Peyer's patch (tissue), 4 donors: ENCODE results near the gene C1orf35. TPM values are rescaled to one million over a fixed set of nuclear protein-coding genes. Genes with fewer than 3 reads are reported as not detected.

Experiments
- DNase-seq, 3 donors: peaks; one replicate each; pipeline ENCODE4 v3.0.0-alpha.2; 2017 to 2019
- H3K27ac ChIP-seq, 4 donors: fragments of 200-600 bp; sonication (generic); one replicate each; pipeline ENCODE4 v1.5.1; 2016 to 2019
- H3K27me3 ChIP-seq, 2 donors: fragments of 200-600 bp; sonication (generic); one replicate each; pipeline ENCODE4 v1.5.1; 2019
- H3K36me3 ChIP-seq, 3 donors: fragments of 200-600 bp; sonication (generic); one replicate each; pipeline ENCODE4 v1.5.1; 2016 to 2019
- H3K4me1 ChIP-seq, 4 donors: fragments of 200-600 bp; sonication (generic); one replicate each; pipeline ENCODE4 v1.5.1; 2016 to 2019
- H3K4me3 ChIP-seq, 4 donors: fragments of 200-600 bp; sonication (generic); 1 replicate in 3 of 4; 2 replicates in 1 of 4; pipeline ENCODE4 v1.5.1; 2016 to 2019; ENCODE audit warnings: mild to moderate bottlenecking in 1 of 4
- H3K9me3 ChIP-seq, 4 donors: fragments of 200-600 bp; sonication (generic); one replicate each; pipeline ENCODE4 v1.5.1; 2016 to 2019; ENCODE audit warnings: mild to moderate bottlenecking in 1 of 4
- POLR2A ChIP-seq, 2 donors: fragments of 450-650 bp; IDR thresholded peaks; one replicate each; pipeline ENCODE4 v1.5.1; 2017; ENCODE audit warnings: antibody characterized with exemption in 2 of 2, mild to moderate bottlenecking in 2 of 2, moderate library complexity in 2 of 2
- total RNA-seq, 4 donors: library from RNA; depleted of rRNA; stranded (reverse); fragments of >200 nt; gene quantifications; one replicate each; pipeline ENCODE4 v1.1.0, GENCODE V29; 2016
- TF ChIP-seq, protein P1 (sequence below), 6 experiments: fragments of 450-650 bp in 4 of 6; fragments of 200-600 bp in 2 of 6; sonication (generic) in 1 of 6; IDR thresholded peaks; one replicate each; pipeline ENCODE4 v1.5.1; 2017 to 2019; ENCODE audit warnings: antibody characterized with exemption in 6 of 6, mild to moderate bottlenecking in 3 of 6, moderate library complexity in 1 of 6

C1orf35 gene
- total RNA-seq, 4 donors from 2014 or later: 6.0 to 19.8 (median 16.2) TPM

DNA sequence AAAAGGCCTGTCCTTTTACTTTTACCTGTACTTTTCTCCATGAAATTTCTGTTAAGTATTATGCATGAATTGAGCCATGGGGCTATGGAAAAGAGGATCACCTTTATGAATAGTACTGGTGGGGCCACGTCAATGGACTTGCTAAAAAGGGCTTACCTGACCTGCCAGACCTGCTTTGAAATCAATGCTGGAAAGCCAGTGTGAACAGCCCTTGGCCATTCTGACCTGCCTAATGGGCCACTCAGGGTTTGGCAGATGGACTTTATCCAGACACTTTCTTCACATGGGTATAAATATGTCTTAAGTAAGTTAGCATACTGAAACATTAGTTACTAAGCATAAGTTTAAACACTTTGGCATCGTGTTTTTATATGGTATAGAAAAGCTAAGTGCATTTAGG lies 28.6 kb upstream of the C1orf35 start:
- H3K9me3 ChIP-seq: no peaks in the 10 kb centered on the region
- H3K36me3 ChIP-seq: no peaks in the 10 kb centered on the region
- no peak overlapping the region for H3K4me3 ChIP-seq
- TF ChIP-seq, protein P1, sequence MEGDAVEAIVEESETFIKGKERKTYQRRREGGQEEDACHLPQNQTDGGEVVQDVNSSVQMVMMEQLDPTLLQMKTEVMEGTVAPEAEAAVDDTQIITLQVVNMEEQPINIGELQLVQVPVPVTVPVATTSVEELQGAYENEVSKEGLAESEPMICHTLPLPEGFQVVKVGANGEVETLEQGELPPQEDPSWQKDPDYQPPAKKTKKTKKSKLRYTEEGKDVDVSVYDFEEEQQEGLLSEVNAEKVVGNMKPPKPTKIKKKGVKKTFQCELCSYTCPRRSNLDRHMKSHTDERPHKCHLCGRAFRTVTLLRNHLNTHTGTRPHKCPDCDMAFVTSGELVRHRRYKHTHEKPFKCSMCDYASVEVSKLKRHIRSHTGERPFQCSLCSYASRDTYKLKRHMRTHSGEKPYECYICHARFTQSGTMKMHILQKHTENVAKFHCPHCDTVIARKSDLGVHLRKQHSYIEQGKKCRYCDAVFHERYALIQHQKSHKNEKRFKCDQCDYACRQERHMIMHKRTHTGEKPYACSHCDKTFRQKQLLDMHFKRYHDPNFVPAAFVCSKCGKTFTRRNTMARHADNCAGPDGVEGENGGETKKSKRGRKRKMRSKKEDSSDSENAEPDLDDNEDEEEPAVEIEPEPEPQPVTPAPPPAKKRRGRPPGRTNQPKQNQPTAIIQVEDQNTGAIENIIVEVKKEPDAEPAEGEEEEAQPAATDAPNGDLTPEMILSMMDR (IDR thresholded peaks at IDR 0.05): no peak
- no peak for TF ChIP-seq POLR2A (IDR thresholded peaks at IDR 0.05)
- H3K27ac ChIP-seq: no peak overlapping the region
- no peaks in the 10 kb centered on the region for H3K27me3 ChIP-seq
- peak in 1 of 3 donors; percentile 10 for DNase-seq
- H3K4me1 ChIP-seq: no peaks in the 10 kb centered on the region

- no peaks in the 10 kb centered on the region for H3K4me1 ChIP-seq
- no peak for DNase-seq
These were observed 22.1 kb upstream of the C1orf35 start for GRCh38 chr1:228125185-228125584.

DNA sequence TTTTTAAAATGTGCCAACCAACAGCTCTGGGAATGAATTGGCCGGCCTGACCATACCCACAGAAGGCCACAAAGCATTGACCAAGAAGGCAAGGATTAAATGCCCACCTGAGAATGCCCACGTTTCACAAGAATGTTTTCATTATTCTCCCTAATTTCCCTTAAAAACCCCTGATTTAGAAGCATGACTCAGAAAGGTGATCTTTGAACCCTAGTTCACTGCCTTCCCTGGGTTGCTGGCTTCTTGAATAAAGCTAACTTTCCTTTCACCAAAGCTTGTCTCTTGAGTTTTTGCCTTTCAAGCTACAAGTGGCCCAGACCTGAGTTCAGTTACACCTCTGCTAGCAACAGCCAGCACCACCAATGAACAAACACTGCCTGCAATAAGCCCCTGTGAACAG lies 20.4 kb upstream of the C1orf35 start:
- DNase-seq: peak in 1 of 3 donors; percentile 6
- no peaks in the 10 kb centered on the region for H3K36me3 ChIP-seq
- no peak overlapping the region for H3K27ac ChIP-seq
- TF ChIP-seq POLR2A (IDR thresholded peaks at IDR 0.05): no peak
- TF ChIP-seq, protein P1 (IDR thresholded peaks at IDR 0.05): no peak
- H3K9me3 ChIP-seq: no peaks in the 10 kb centered on the region
- no peaks in the 10 kb centered on the region for H3K4me1 ChIP-seq
- H3K4me3 ChIP-seq: no peak overlapping the region
- no peaks in the 10 kb centered on the region for H3K27me3 ChIP-seq

More at GRCh38 chr1:228125185-228125584, 22.1 kb upstream of the C1orf35 start:
- Histone ChIP-seq H3K9me3 (no peaks in the 10 kb centered on the region), H3K27me3 (no peaks in the 10 kb centered on the region), H3K36me3 (no peaks in the 10 kb centered on the region), H3K27ac (no peak overlapping the region), H3K4me3 (no peak overlapping the region)
- TF ChIP-seq POLR2A (IDR thresholded peaks at IDR 0.05): no peak
- TF ChIP-seq, protein P1 (IDR thresholded peaks at IDR 0.05): no peak

DNA sequence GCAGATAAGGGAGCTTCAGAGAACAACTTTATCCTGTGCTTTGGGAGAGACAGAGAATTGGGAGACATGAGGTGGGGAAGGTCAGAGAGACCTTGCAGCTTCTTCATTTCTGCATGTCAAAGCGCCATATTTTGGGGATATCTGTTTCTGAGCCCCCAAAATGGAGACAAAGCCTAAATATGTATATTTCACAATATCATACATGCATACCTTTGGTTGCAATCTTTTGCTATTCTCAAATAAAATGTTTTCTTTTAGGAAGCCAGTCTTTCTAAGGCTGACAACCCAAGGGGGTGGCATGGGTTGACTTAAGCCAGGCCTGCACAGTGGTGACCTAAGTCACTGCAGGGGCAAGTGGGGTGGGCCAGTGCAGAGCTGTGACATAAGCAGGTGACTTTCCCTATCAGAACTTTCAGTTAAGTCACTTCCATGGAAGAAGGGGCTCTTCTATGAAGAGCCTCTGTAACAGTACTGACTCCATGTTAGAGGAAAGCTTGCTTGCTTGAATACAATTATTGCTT lies 19.9 kb upstream of the C1orf35 start:
- DNase-seq: peak in 1 of 3 donors; percentile 13
- no peaks in the 10 kb centered on the region for H3K4me1 ChIP-seq
- TF ChIP-seq, protein P1 (IDR thresholded peaks at IDR 0.05): no peak
- no peak for TF ChIP-seq POLR2A (IDR thresholded peaks at IDR 0.05)
- H3K27me3 ChIP-seq: no peaks in the 10 kb centered on the region
- H3K27ac ChIP-seq: no peak overlapping the region
- no peaks in the 10 kb centered on the region for H3K36me3 ChIP-seq
- no peak overlapping the region for H3K4me3 ChIP-seq
- H3K9me3 ChIP-seq: no peaks in the 10 kb centered on the region

- Histone ChIP-seq H3K4me1 (no peaks in the 10 kb centered on the region), H3K9me3 (no peaks in the 10 kb centered on the region), H3K36me3 (no peaks in the 10 kb centered on the region), H3K4me3 (no peak overlapping the region), H3K27ac (no peak overlapping the region), H3K27me3 (no peaks in the 10 kb centered on the region)
- DNase-seq: peak in 1 of 3 donors; percentile 1
- no peak for TF ChIP-seq POLR2A (IDR thresholded peaks at IDR 0.05)
- TF ChIP-seq, protein P1 (IDR thresholded peaks at IDR 0.05): no peak
These were observed 17.8 kb upstream of the C1orf35 start for GRCh38 chr1:228120857-228121489.
